Pancreas (tissue), 10 donors: ENCODE measurements around the gene IKBKG. TPM values are rescaled to one million over a fixed set of nuclear protein-coding genes. Genes with fewer than 3 reads are reported as not detected.

ENCODE experiments used
- ATAC-seq, 4 donors: fragments of 200-7000 bp; cut with Tn5 transposase; one replicate each; pipeline versions ENCODE4 v1.8.0 to v1.9.1; 2020; ENCODE audit warnings: mild to moderate bottlenecking in 4 of 4, moderate library complexity in 4 of 4
- DNase-seq, 6 donors: peaks; one replicate each; pipeline ENCODE4 v3.0.0-alpha.2; 2020
- FAIRE-seq: peaks from 2 replicates; lab custom pipeline; 2012; peaks lifted over from hg19 to GRCh38; lab: Jason Lieb, UNC
- H3K27ac ChIP-seq, 4 donors: fragments of 200-600 bp; sonication (generic); 1 replicate in 3 of 4; 2 replicates in 1 of 4; pipeline versions ENCODE4 v1.5.0 to v1.8.0; 2020
- H3K27me3 ChIP-seq, 4 donors: fragments of 200-600 bp; one replicate each; pipeline ENCODE4 v1.8.0; 2021
- H3K36me3 ChIP-seq, 3 donors: fragments of 200-600 bp; sonication (generic) in 1 of 3; one replicate each; pipeline versions ENCODE4 v1.5.0 to v1.8.0; 2020 to 2021
- H3K4me1 ChIP-seq, 3 donors: fragments of 200-600 bp; one replicate each; pipeline ENCODE4 v1.8.0; 2021
- H3K4me3 ChIP-seq, 4 donors: fragments of 200-600 bp; sonication (generic) in 2 of 4; one replicate each; pipeline versions ENCODE4 v1.5.0 to v1.8.0; 2020 to 2021
- H3K9me3 ChIP-seq, 4 donors: fragments of 200-600 bp; one replicate each; pipeline ENCODE4 v1.8.0; 2021
- WGBS, 2 donors: extraction: QIAGEN DNeasy Blood & Tissue Kit; methylation state at CpG; one replicate each; pipeline ENCODE4 v1.1.7; 2013; 5-methylcytosine and 5-hydroxymethylcytosine counted together
- intact Hi-C, 3 donors: fragments of 100-400 bp; cut with DNase I; formaldehyde crosslinking; loops; one replicate each; pipeline versions ENCODE4 v1.11.1 to v1.14.2; 2022
- polyA plus RNA-seq, 2 donors: library from polyadenylated mRNA; stranded (reverse); fragments of 200-250 nt; gene quantifications; one replicate each; pipeline ENCODE4 v1.2.3, GENCODE V29; 2013
- total RNA-seq, 6 donors: library from RNA; stranded (reverse); fragmentation: NEBNext Ultra II Directional in 4 of 6; extraction: Animal tissue kit (Norgen Biotek cat#: 25700) in 4 of 6; gene quantifications; one replicate each; pipeline versions ENCODE4 v1.2.1 to v1.2.4, GENCODE V29; 2021 to 2023
- TF ChIP-seq, protein P1 (sequence below), 4 donors: fragments of 200-600 bp; sonication (generic) in 3 of 4; IDR thresholded peaks; one replicate each; pipeline versions ENCODE4 v1.5.0 to v1.8.0; 2021; ENCODE audit warnings: antibody characterized with exemption in 4 of 4
- donor health status: healthy with polysubstance abuse.
- donor health status: DM: no; HTN: no; CAD: no; lungs with moderate emphysema.
- donor health status: DM: no; HTN: no; CAD: no.
- donor health status: control.
- donor health status: control.
- donor health status: Bipolar disorder and iron deficiency.
- donor health status: DM: yes; HTN: yes; CAD: no.
- donor health status: DM: no; HTN: no; CAD: no.
- donor health status: DM: no; HTN: no; CAD: no.
- donor health status: DM: yes; HTN: yes; CAD: no.

IKBKG gene
- total and polyA plus RNA-seq, 8 donors: 6.3 to 29.7 (median 10.2) TPM

GRCh38 chrX:154540897-154541535, 6.4 kb upstream of the IKBKG start:
- intact Hi-C loops: no loop called here
- DNase-seq (peak in 1 of 6 donors; percentile 54), ATAC-seq (peak in 2 of 4 donors; percentile 29 to 31), FAIRE-seq (no peak)
- Histone ChIP-seq H3K4me3 (no peak overlapping the region), H3K9me3 (no peaks in the 10 kb centered on the region), H3K4me1 (peaks cover 0 to 2% (median 0%) of the 10 kb centered on the region in 3 donors), H3K36me3 (no peaks in the 10 kb centered on the region), H3K27ac (no peak overlapping the region), H3K27me3 (no peaks in the 10 kb centered on the region)
- TF ChIP-seq, protein P1, sequence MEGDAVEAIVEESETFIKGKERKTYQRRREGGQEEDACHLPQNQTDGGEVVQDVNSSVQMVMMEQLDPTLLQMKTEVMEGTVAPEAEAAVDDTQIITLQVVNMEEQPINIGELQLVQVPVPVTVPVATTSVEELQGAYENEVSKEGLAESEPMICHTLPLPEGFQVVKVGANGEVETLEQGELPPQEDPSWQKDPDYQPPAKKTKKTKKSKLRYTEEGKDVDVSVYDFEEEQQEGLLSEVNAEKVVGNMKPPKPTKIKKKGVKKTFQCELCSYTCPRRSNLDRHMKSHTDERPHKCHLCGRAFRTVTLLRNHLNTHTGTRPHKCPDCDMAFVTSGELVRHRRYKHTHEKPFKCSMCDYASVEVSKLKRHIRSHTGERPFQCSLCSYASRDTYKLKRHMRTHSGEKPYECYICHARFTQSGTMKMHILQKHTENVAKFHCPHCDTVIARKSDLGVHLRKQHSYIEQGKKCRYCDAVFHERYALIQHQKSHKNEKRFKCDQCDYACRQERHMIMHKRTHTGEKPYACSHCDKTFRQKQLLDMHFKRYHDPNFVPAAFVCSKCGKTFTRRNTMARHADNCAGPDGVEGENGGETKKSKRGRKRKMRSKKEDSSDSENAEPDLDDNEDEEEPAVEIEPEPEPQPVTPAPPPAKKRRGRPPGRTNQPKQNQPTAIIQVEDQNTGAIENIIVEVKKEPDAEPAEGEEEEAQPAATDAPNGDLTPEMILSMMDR (IDR thresholded peaks at IDR 0.05): no peak
- WGBS, 2 donors: 78 to 83% methylated on average over 19 of the region's 19 CpGs

DNA sequence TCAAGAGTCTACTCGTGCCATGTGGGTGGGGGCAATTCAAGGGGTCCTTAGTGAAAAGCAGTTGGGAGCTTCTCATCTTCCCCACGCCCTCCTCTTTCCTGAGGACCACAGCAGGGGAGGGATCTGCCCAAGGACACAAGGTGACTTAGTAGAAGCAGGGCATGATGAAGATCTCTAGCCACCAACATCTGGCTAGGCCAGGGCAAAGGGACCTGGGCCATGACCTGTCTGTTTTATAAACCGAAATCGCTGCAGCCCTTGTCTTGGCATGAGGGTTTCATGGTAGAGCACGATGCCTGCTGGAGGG, 5.9 kb upstream of the IKBKG start:
- H3K27me3 ChIP-seq: no peaks in the 10 kb centered on the region
- no peak for FAIRE-seq
- no peaks in the 10 kb centered on the region for H3K9me3 ChIP-seq
- 69 to 77% methylated on average over 5 of the region's 5 CpGs for WGBS, 2 donors
- intact Hi-C loops: no loop called here
- no peak for DNase-seq
- TF ChIP-seq, protein P1 (IDR thresholded peaks at IDR 0.05): no peak
- no peaks in the 10 kb centered on the region for H3K36me3 ChIP-seq
- ATAC-seq: no peak
- no peak overlapping the region for H3K4me3 ChIP-seq
- H3K4me1 ChIP-seq: peaks cover 0 to 2% (median 0%) of the 10 kb centered on the region in 3 donors
- no peak overlapping the region for H3K27ac ChIP-seq

DNA sequence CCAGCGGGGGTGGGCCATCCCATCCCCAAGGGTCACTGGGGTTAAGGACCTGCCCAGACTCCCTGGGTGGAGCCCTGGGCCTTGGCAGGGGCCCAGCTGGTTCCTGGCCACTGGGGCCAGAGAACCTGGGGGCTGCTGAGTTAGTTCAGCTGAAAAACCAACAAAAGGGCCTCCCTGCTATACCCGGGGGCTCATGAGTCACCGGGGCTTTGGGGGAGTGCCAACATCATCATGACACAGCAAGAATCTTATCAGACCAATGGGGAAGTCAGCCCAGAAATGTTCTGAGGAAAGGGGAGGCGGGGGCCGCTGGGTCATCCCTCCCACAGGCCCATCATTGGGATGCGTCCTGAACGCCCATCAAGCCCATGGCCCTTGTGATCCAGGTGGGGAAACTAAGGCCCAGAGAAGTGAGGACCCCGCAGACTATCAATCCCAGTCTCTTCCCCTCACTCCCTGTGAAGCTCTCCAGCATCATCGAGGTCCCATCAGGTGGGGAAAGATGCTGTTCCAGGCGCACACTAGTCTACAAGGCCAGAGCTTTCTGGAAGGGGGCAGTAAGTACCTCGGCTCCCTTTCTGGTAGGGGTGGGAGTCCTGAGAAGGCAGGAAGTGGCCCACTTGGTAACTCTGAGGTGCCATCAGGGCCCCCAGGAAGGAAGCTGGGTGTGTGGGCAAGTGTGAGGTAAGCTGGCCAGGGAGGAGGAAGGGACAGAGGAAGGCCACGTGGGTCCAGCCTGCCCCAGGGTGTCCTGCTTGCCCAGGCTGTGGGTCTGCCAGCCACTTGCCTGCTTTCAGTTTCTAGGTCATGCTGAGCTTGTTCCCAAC, 5.3 kb upstream of the IKBKG start:
- Histone ChIP-seq H3K36me3 (no peaks in the 10 kb centered on the region), H3K4me1 (peaks cover 0 to 2% (median 0%) of the 10 kb centered on the region in 3 donors), H3K27me3 (no peaks in the 10 kb centered on the region), H3K9me3 (no peaks in the 10 kb centered on the region), H3K27ac (peak overlapping the region in 1 of 4 donors; percentile 22), H3K4me3 (no peak overlapping the region)
- peak in 3 of 4 donors; percentile 8 to 52 (median 11) for ATAC-seq
- peak in 4 of 6 donors; percentile 29 to 69 (median 48) for DNase-seq
- FAIRE-seq: no peak
- intact Hi-C loops: no loop called here
- 61 to 66% methylated on average over 12 of the region's 12 CpGs for whole genome bisulfite sequencing, 2 donors
- TF ChIP-seq, protein P1 (IDR thresholded peaks at IDR 0.05): no peak

GRCh38 chrX:154542723-154543424, 4.5 kb upstream of the IKBKG start:
- ATAC-seq (no peak), DNase-seq (no peak), FAIRE-seq (no peak)
- 76 to 86% methylated on average over 20 of the region's 20 CpGs for WGBS, 2 donors
- TF ChIP-seq, protein P1 (IDR thresholded peaks at IDR 0.05): no peak
- Histone ChIP-seq H3K9me3 (no peaks in the 10 kb centered on the region), H3K4me1 (peaks cover 0 to 2% (median 0%) of the 10 kb centered on the region in 3 donors), H3K27ac (peak overlapping the region in 1 of 4 donors; percentile 22), H3K36me3 (no peaks in the 10 kb centered on the region), H3K27me3 (no peaks in the 10 kb centered on the region), H3K4me3 (no peak overlapping the region)
- intact Hi-C loops: no loop called here
